ENCODE results near the gene RAB3GAP2.
"Not testable (repeated sequence)": the region's sequence is repeated elsewhere in the genome, so short reads cannot be mapped to it uniquely, and the experiment has no call there.

The RAB3GAP2 gene

DNA sequence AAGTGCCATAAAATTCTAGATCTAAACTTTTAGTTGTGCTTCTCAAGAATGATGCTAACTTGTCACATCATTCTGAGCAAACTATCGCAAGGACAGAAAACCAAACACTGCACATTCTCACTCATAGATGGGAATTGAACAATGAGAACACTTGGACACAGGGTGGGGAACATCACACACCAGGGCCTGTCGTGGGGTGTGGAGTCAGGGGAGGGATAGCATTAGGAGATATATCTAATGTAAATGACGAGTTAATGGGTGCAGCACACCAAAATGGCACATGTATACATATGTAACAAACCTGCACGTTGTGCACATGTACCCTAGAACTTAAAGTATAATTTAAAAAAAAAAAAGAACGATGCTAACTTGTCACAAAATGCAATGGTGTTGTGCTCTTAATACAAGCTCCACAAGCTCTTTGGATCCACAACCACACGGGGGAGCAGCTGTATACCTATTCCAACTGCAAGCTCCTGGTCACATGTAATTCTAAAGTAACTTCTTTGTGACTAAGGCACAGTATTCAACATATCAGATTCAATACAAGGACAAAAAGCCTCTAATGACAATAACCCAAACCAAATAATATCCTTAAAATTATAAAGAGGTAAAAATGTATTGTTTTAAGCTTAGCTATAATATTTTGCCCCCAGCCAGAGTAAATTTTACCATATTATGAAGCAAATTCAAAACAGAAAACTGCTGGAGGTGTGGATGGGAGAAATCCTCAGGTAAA is 53.7 kb downstream of the RAB3GAP2 start:
- DNase-seq, result peak; percentile 20
- in situ Hi-C loops (cut with MboI; ENCODE audit: low pct_unique_long_range_greater_than_20kb, low sequenced_read_pairs), result not testable (repeated sequence)

GRCh38 chr1:220217383-220217988 is 54.8 kb downstream of the RAB3GAP2 start:
- in situ Hi-C loops (cut with MboI; ENCODE audit: low pct_unique_long_range_greater_than_20kb, low sequenced_read_pairs), result no loop called here
- peak; percentile 30 for DNase-seq

DNA sequence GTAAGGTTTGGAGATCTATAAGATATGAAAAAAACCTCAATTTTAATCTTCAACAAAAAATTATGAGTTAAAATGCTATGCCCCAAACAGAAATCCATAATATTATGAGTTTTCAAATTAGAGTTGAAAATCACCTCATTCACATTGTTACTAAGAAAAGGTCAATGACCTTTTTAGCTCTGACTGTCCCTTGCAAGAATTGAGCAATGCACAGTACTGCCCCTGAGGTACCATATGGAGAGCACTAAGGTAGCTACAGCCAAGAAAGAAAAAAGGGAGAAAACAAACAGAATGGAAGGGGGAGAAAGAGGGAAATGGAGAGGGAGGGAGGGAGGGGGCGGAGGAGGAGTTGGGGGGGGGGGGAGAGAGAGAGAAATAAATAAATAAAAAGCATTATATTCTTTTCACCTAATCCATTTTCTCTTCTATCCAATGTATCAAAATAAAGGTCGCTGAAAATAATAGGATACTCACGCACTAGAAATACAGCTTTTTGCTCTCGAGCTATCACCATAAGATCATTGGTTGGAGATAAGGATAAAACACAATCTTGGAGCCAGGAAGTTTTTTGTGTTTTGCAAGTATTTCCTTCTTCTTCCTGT is 58.8 kb downstream of the RAB3GAP2 start:
- no peak for DNase-seq
- in situ Hi-C loops (cut with MboI; ENCODE audit: low pct_unique_long_range_greater_than_20kb, low sequenced_read_pairs), result no loop called here

- in situ Hi-C loops (cut with MboI; ENCODE audit: low pct_unique_long_range_greater_than_20kb, low sequenced_read_pairs), result no loop called here
- no peak for DNase-seq
Measured at GRCh38 chr1:220207411-220207810, 64.8 kb downstream of the RAB3GAP2 start.

- DNase-seq; in situ Hi-C loops (cut with MboI; ENCODE audit: low pct_unique_long_range_greater_than_20kb, low sequenced_read_pairs): not testable (repeated sequence)
Measured at GRCh38 chr1:220204758-220205157, 67.5 kb downstream of the RAB3GAP2 start.

GRCh38 chr1:220203816-220204215 is 68.4 kb downstream of the RAB3GAP2 start:
- peak; percentile 31 for DNase-seq
- in situ Hi-C loops (cut with MboI; ENCODE audit: low pct_unique_long_range_greater_than_20kb, low sequenced_read_pairs), result no loop called here

DNA sequence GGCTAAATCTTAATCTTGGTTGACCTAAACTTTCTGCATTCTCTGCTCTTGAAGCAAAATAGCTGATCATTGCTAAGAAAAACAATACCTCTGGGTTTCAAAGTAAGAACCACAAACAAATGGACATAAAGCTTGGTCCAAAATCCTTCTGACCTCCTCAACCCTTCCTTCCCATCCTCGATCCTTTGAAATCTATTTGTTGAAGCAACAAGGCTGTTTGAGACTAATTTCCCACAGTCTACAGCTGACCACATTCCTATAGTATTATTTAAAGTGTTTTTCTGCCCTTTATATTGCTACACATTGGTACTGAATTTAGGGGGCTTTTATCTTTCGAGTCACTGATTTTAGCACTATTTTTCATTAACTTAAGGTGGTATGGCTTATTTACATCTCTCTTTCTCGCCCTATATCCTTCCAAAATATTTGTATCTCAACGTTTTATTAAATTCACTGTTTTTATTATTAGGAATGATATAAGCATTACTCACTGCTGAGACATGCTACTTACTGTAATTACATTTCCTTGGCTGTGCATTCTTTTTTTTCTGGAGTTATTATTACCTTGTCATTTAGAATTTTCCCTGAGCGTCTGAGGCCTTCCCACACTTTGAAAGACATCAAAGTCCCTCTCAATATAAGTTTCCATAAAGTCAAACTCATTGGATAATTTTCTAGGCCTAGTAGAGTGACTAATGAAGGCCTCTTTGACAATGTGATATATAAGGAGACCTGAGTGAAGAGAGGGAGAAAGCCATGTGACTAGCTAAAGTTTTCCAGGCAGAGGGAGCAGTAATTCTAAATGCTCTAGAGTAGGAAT is 73.9 kb downstream of the RAB3GAP2 start:
- DNase-seq, result no peak

GRCh38 chr1:220195701-220196100 is 76.6 kb downstream of the RAB3GAP2 start:
- no peak for DNase-seq

More for the DNA sequence above, 73.9 kb downstream of the RAB3GAP2 start:
- in situ Hi-C loops (cut with MboI; ENCODE audit: low pct_unique_long_range_greater_than_20kb, low sequenced_read_pairs), result no loop called here

GRCh38 chr1:220189750-220190347 is 82.4 kb downstream of the RAB3GAP2 start:
- in situ Hi-C loops (cut with MboI; ENCODE audit: low pct_unique_long_range_greater_than_20kb, low sequenced_read_pairs), result no loop called here
- DNase-seq, result peak; percentile 46

More at GRCh38 chr1:220195701-220196100, 76.6 kb downstream of the RAB3GAP2 start:
- in situ Hi-C loops (cut with MboI; ENCODE audit: low pct_unique_long_range_greater_than_20kb, low sequenced_read_pairs), result no loop called here

GRCh38 chr1:220188538-220188937 is 83.7 kb downstream of the RAB3GAP2 start:
- in situ Hi-C loops (cut with MboI; ENCODE audit: low pct_unique_long_range_greater_than_20kb, low sequenced_read_pairs), result no loop called here
- DNase-seq, result no peak

GRCh38 chr1:220186752-220187151 is 85.5 kb downstream of the RAB3GAP2 start:
- no peak for DNase-seq
- in situ Hi-C loops (cut with MboI; ENCODE audit: low pct_unique_long_range_greater_than_20kb, low sequenced_read_pairs), result no loop called here

DNA sequence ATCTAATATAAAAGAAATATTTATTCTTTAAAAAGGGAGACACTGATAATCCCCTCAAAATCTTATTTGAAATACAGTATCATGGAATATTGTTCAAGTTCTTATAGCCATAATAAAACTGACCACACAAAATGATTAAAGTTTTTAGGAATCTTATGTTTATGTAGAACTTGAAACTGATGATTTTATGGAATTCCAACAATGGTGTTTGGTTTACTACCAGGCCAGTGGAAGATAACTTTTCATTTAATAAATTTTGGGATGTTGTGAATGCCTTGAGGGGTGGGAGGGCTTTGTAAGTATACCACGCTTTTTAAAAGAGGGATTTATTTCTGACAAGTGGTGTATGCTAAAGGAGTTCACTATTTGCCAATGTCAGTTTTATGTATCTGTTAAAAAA is 87.7 kb downstream of the RAB3GAP2 start:
- in situ Hi-C loops (cut with MboI; ENCODE audit: low pct_unique_long_range_greater_than_20kb, low sequenced_read_pairs), result no loop called here
- no peak for DNase-seq

- no peak for DNase-seq
- in situ Hi-C loops (cut with MboI; ENCODE audit: low pct_unique_long_range_greater_than_20kb, low sequenced_read_pairs), result no loop called here
Measured at GRCh38 chr1:220182656-220183055, 89.6 kb downstream of the RAB3GAP2 start.

DNA sequence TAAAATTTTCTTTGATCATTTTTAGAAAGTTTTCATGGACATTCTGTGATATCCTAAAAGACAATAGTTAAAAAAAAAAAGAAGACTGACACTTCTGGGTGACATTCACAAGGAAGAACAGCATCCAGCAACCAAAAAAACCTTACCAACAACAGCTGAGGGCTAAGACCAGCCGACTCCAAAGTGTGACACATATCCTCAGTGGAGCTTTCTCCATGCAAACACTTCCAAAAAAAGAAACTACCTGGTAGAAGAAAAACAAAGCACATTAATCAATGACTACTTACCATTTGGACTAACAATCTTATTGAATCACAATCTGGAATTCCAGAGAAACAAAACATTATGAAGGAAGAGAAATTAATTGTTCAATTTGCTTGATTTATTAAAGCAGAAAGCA is 90.1 kb downstream of the RAB3GAP2 start:
- in situ Hi-C loops (cut with MboI; ENCODE audit: low pct_unique_long_range_greater_than_20kb, low sequenced_read_pairs), result no loop called here
- no peak for DNase-seq

DNA sequence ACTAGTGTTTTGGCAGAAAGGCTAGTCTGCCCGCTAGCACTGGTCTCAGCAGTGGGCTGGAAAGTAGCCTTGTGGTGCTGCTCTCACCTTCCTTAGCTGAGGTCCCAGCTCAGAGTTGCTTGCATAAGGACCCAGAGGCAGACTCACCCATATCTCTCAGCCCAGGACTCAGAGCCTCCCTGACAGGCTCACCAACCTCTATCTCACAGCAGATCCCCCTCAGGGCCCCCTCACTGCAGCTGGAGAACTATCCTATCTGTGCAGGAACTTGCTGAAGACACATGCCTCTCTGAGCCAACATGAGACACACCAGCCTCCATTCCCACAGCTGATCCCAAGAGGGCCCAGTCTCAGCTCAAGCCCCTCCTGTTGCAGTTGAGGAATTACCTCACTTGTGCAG is 95.7 kb downstream of the RAB3GAP2 start:
- in situ Hi-C loops (cut with MboI; ENCODE audit: low pct_unique_long_range_greater_than_20kb, low sequenced_read_pairs), result no loop called here
- DNase-seq, result no peak

- DNase-seq, result no peak
- in situ Hi-C loops (cut with MboI; ENCODE audit: low pct_unique_long_range_greater_than_20kb, low sequenced_read_pairs), result no loop called here
Measured at GRCh38 chr1:220170836-220171526, 101.3 kb downstream of the RAB3GAP2 start.

GRCh38 chr1:220169887-220170286 is 102.4 kb downstream of the RAB3GAP2 start:
- in situ Hi-C loops (cut with MboI; ENCODE audit: low pct_unique_long_range_greater_than_20kb, low sequenced_read_pairs); DNase-seq: not testable (repeated sequence)

DNA sequence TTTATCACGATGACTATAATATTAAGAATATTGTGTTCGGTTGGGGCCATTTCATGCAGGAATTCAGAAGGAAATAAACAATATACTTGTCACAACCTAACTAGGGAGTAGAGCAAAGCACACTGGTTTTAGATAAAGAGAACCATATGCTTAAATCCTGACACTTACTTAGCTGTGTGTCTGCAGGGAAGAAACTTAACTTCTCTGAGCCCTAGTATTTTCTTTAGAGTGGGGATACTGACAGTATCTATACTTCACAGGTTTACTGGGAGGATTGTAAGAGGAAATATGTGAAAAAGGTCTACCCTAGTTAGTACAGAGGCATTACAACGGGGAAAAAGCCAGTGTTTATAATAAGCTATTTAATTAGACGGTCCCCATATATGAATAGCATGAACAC is 105.4 kb downstream of the RAB3GAP2 start:
- in situ Hi-C loops (cut with MboI; ENCODE audit: low pct_unique_long_range_greater_than_20kb, low sequenced_read_pairs), result no loop called here
- no peak for DNase-seq

DNA sequence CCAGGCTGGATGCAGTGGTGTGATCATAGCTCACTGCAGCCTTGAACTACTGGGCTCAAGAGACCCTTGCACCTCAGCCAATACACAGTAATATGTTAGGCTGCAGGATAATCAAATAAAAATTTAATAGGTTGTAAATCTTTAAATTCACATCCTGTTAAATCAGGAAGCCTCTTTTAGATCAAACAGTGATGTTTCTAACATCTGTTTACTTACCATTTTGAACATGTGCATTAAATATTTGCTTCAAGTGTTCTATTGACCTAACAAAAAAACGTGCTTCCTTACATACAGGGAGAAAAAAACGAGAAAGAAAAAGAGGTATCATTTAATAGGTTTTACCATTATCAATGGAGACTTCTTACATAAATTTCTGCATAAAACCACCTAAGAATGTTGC is 107.7 kb downstream of the RAB3GAP2 start:
- DNase-seq, result no peak

More for the DNA sequence above, 107.7 kb downstream of the RAB3GAP2 start:
- in situ Hi-C loops (cut with MboI; ENCODE audit: low pct_unique_long_range_greater_than_20kb, low sequenced_read_pairs), result no loop called here

Data from KBM-7 (cell line).